ENCODE measurements around the gene OR4Q3. TPM values are rescaled to one million over a fixed set of nuclear protein-coding genes. Genes with fewer than 3 reads are reported as not detected.

OR4Q3 gene
- total and polyA plus RNA-seq, 5 donors from 2014 or later = not detected

Other genes with a start within 250 kb of the OR4Q3 start
- gene OR11H2, start 29.7 kb upstream of the OR4Q3 start, total RNA-seq = not detected
- gene OR11H2, start 29.7 kb upstream of the OR4Q3 start, polyA plus RNA-seq = not detected
- gene OR4M1, start 29.9 kb downstream of the OR4Q3 start, total RNA-seq = not detected
- gene OR4M1, start 29.9 kb downstream of the OR4Q3 start, polyA plus RNA-seq = not detected
- gene OR4N2, start 60.2 kb downstream of the OR4Q3 start, total RNA-seq = not detected
- not detected for gene OR4N2, start 60.2 kb downstream of the OR4Q3 start, polyA plus RNA-seq
- not detected for gene OR4K2, start 131.6 kb downstream of the OR4Q3 start, total RNA-seq
- not detected for gene OR4K2, start 131.6 kb downstream of the OR4Q3 start, polyA plus RNA-seq
- gene OR4K5, start 177.0 kb downstream of the OR4Q3 start, total RNA-seq = not detected
- not detected for gene OR4K5, start 177.0 kb downstream of the OR4Q3 start, polyA plus RNA-seq
- not detected for gene OR4K1, start 187.3 kb downstream of the OR4Q3 start, total RNA-seq
- not detected for gene OR4K1, start 187.3 kb downstream of the OR4Q3 start, polyA plus RNA-seq
- gene OR4K15, start 232.0 kb downstream of the OR4Q3 start, total RNA-seq = not detected
- not detected for gene OR4K15, start 232.0 kb downstream of the OR4Q3 start, polyA plus RNA-seq

Data from CD4-positive, CD25-positive, alpha-beta regulatory T cell (primary cell).